ENCODE data around the gene DYNLT2.
"Not testable (repeated sequence)": the region's sequence is repeated elsewhere in the genome, so short reads cannot be mapped to it uniquely, and the experiment has no call there.

Gene DYNLT2

GRCh38 chr6:169783401-169783800 is 32.0 kb upstream of the DYNLT2 start:
- no peak for DNase-seq

DNA sequence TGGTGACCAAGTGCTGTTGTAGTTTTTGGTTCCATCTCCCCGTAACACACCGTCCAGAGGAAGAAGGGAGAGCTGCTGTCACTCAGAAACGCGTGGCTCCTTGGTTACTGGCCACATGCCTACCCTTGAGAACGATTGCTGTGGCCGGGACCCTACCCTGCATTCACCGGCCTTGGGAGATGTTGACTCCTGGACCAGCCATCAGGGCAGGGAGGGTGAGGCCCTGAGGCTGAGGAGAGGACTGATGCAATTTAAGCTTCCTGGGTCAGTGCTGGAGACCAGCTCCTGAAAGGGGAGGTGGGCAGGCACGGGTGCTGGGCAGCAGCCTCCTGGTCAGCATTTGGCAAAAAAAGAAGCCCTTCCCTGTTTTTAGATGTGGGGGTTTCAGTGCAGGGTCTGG is 31.6 kb upstream of the DYNLT2 start:
- no peak for DNase-seq

- no peak for DNase-seq
These were observed 29.3 kb upstream of the DYNLT2 start for GRCh38 chr6:169780571-169781091.

DNA sequence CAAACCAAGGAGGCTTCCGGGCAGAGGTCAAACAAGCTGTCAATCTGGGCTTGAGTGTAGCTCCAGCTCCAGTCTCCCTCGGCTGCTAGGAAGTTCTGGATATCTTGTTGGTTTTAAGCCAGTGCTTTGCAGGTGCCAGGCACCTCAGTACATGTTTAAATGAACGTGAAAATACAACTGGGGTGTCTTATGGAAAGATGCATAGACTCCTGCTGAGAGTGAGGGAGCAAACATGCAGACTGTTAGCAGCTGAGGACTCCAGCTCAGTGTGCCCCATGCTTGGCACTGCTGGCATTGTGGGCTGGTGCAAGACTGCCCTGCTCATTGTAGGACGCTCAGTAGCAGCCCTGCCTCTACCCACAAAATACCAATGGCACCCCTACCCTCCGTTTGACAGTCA is 28.5 kb upstream of the DYNLT2 start:
- no peak for DNase-seq

DNA sequence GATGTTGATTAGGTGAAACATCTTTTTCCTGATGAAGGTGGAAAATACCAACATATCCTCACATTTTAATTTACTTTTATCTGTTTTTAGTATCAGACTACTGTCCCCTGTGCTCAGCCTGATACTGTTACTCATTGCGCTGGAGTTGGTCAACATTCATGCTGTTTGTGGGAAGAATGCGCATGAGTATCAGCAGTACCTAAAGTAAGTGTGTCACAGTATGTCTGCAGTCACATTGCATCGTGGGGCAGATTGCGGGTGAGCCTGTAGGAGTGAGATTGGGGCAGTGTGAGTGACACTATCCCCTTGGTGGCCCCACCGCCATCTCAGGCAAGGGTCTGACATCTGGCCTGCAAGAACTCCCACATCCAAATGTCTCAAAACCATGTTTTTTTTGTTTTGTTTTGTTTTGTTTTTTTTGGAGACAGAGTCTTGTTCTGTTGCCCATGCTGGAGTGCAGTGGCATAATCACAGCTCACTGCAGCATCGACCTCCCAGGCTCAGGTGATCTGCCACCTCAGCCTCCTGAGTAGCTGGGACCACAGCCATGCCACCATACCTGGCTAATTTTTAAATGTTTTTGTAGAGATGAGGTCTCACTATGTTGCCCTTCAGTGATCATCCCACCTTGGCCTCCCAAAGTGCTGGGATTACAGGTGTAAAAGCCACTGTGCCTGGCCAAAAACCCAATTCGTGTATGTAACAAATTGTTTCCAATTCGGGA is 27.9 kb upstream of the DYNLT2 start:
- DNase-seq: no peak

GRCh38 chr6:169778646-169779045 is 27.3 kb upstream of the DYNLT2 start:
- DNase-seq: no peak

GRCh38 chr6:169777896-169778295 is 26.5 kb upstream of the DYNLT2 start:
- DNase-seq: no peak

- DNase-seq: no peak
These were observed 25.0 kb upstream of the DYNLT2 start for GRCh38 chr6:169776379-169776778.

- no peak for DNase-seq
These were observed 23.9 kb upstream of the DYNLT2 start for GRCh38 chr6:169775321-169775720.

GRCh38 chr6:169774347-169774746 is 23.0 kb upstream of the DYNLT2 start:
- DNase-seq: no peak

DNA sequence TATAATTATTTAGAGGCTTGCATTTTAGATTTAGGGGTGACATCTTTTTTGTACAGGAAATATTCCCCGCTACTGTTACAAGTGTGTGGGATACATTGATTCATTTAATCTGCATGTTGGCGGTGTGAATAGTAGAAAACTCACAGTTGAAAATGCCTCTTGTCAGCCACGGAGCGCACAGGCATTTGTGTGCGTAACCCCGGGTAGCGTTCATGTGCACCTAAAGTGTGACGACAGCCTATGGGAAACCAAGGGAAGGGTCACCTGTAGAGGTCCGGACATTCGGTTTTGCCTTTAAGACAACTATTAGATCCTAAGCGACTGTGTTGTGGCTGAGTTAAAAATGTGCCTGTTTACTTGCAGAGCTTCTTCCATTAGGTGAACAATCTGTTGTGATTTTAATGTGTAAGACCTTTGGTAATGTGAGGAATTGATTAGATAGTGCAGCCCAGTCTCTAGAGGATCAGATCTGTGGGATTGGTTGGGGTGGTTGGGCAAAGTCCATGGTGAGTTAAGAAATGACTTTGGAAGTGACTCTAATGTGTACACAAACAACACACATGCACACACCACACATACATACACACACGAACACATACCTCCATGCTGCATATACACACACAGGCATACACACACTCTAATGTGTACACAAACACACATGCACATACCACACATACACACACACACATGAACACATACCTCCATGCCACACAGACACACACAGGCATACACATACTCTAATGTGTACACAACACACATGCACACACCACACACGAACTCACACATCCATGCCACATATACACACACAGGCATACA is 15.8 kb upstream of the DYNLT2 start:
- DNase-seq: no peak

GRCh38 chr6:169766232-169766631 is 14.9 kb upstream of the DYNLT2 start:
- DNase-seq: no peak

GRCh38 chr6:169765789-169766188 is 14.4 kb upstream of the DYNLT2 start:
- DNase-seq: not testable (repeated sequence)

- DNase-seq: no peak
These were observed 12.5 kb upstream of the DYNLT2 start for GRCh38 chr6:169763881-169764280.

- DNase-seq: no peak
These were observed 11.9 kb upstream of the DYNLT2 start for GRCh38 chr6:169763308-169763707.

GRCh38 chr6:169755162-169755561 is 3.8 kb upstream of the DYNLT2 start:
- DNase-seq: no peak

DNA sequence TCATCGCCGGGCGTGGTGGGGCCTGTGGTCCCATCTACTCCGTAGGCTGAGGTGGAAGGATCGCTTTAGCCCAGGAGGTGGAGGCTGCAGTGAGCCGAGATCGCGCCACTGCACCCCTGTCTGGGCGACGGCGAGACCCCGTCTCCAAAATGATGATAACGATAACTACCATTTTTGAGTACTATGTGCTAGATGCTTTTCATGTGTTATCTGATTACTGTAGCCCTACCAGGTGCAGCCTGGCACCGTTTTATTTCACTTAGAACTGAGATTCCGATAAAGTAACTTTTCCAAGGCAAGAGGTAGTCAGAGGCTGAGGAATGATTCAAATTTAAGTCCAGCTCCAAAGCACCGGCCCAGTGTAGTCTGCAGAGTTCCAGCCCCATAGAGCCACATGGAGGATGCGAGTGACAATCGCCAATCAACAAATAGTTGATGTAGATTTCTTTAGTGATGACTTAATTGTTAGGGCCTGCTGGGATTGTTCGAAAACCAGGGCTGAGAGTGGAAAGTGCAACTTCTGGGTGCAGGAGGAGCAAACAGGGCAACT is 777 bp upstream of the DYNLT2 start:
- DNase-seq: peak in 2 of 3 experiments; percentile 54 to 70

- no peak for DNase-seq
These were observed 4.8 kb downstream of the DYNLT2 start for GRCh38 chr6:169746556-169746955.

GRCh38 chr6:169745405-169745804 is 6.0 kb downstream of the DYNLT2 start:
- no peak for DNase-seq

DNA sequence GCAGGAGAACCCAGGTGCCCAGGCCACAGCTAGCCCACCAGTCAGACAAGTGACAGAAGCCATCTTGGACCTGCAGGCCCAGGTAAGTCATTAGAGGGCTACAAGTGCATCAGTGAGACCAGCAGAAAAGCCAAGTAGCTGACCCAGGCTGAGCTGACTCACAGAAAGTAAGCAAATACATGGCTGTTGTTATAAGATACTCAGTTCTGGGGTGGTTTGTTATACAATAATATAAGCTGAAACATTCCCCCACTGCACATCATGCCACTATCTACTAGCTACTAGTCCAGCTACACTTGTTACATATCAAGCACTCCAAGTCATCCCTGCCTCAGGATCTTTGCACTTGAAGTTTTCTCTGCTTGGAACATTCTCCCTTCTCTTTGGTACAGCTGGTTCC is 10.0 kb downstream of the DYNLT2 start:
- no peak for DNase-seq

DNA sequence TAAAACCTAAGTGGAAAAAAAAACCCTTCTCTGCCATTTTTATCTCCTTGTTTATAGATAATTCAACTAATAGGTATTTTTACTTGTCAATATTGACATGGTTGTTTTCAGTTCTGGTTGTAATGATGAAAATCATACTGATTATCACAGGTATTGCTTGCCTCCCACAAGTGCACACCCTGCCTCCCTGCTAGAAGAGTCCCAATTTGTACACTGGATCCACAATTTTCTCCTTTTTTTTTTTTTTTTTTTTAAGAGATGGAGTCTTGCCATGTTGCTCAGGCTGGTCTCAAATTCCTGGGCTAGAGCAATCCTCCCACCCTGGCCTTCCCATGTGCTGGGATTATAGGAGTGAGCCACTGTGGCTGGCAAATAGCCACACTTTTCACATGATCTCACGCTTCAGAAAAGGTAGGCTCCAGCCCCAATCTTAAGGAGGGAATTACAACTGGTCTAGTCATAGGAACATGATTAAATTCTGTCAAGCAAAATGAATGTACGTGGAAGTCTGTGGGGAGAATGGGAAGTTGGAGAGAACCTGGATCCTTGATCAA is 12.3 kb downstream of the DYNLT2 start:
- peak in 1 of 3 experiments; percentile 43 for DNase-seq

DNA sequence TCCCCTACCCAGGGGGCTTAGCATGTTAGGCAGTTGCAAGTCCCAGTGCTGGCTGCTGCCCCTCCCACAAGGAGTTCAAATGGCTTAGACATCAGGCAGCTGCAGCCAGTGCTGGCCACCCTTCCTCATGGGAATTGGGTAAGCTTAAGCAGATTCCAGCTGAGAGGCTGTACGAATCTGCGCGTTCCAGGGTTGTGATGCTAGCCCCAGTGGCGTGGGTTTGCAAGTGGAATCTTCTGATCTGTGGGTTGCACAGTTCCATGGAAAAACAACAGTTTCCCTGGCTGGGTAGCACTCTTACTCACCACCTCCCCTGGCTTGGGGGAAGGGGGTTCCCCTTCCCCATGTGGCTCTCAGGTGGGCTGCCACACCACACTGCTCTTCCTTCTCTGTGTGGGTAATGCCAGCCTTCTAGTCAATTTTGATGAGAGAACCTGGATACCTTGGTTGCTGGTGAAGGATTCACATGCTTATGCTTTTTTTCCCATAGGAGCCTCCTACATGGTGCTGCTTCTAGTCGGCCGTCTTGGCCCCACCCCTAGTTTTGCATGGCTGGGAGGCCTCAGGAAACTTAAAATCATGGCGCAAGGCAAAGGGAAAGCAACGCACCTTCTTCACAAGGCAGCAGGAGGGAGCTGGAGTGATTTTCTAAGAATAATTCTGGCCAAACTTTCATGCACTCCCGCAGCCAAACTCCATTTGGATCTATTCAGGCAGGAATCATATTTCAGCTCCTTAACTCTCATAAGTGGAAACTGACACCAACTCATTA is 13.0 kb downstream of the DYNLT2 start:
- DNase-seq: peak; percentile 12 to 82 (median 70)

DNA sequence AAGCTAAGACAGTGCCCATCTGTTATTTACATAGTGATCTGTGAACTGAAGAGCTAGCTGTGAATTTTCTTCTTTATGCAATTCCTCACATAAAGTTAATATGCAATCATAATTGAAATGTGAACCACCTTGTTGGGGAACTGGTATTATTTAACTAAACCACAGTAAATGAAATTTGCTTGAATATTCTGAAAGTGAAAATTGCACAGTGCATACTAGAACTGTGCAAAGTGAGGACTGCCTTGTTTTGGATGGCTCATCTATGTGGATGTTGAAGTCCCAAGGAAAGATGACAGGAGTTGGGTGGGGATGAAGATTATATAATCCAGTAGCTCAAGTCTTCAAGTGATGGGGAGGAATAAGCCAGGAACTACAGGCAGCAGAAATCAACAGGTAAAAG is 21.4 kb downstream of the DYNLT2 start:
- DNase-seq: no peak
